ENCODE results near the gene NPAS2. TPM values are rescaled to one million over a fixed set of nuclear protein-coding genes. Genes with fewer than 3 reads are reported as not detected.

The NPAS2 gene
- total RNA-seq, 1 experiment from 2014 or later: 20.4 TPM

- Histone ChIP-seq H3K79me2 (ENCODE audit: insufficient read depth, low read length) (peaks cover 2% of the 10 kb centered on the region; the same call in 1 of the 2 replicates), H3K27me3 (ENCODE audit: insufficient read depth, low read length) (no peaks in the 10 kb centered on the region), H3K4me2 (ENCODE audit: low read length) (no peak overlapping the region), H3K4me3 (replicated peaks in 1 of 2; ENCODE audit: low read depth in 1 of 2, low read length in 2 of 2) (no peak overlapping the region), H3K9me3 (ENCODE audit: control insufficient read depth in 1 of 2, insufficient read depth in 1 of 2, low read depth in 1 of 2, low read length in 2 of 2) (no peaks in the 10 kb centered on the region), H3K9me2 (ENCODE audit: insufficient read depth) (no peaks in the 10 kb centered on the region), H2AFZ (ENCODE audit: low read depth, low read length, poor library complexity, severe bottlenecking) (no peak overlapping the region), H3K4me1 (ENCODE audit: control insufficient read depth in 1 of 2, insufficient read depth in 2 of 2, low read length in 2 of 2) (peaks cover 0 to 27% of the 10 kb centered on the region in 2 experiments; a peak in 3 of 4 replicates), H3K27ac (ENCODE audit: low read depth, low read length) (no peak overlapping the region), H3K36me3 (ENCODE audit: control insufficient read depth in 1 of 2, insufficient read depth in 2 of 2, low read length in 2 of 2) (no peaks in the 10 kb centered on the region), H4K20me1 (ENCODE audit: insufficient read depth) (no peaks in the 10 kb centered on the region), H3K9ac (ENCODE audit: low read length) (no peak overlapping the region)
- CTCF ChIA-PET: no interaction called here
- RAD21 ChIA-PET (ENCODE audit: low non-redundant PET in 1 of 2, low total read pairs in 2 of 2, uncharacterized antibody in 2 of 2, unreplicated experiment in 2 of 2): no interaction called here
- BruUV-seq (replicated peaks): no TSS peak
- POLR2A ChIA-PET: no interaction called here
- TF ChIP-seq ZFX (IDR thresholded peaks at IDR 0.05) (no peak), SIN3A (IDR thresholded peaks at IDR 0.05; ENCODE audit: low read depth) (no peak), YY1 (IDR thresholded peaks at IDR 0.05; ENCODE audit: extremely low read depth, insufficient replicate concordance, low read depth, low read length) (no peak), POLR2AphosphoS5 (IDR thresholded peaks at IDR 0.05; ENCODE audit: low read depth, low read length) (no peak), CTCF (IDR thresholded peaks at IDR 0.05 in 2 of 3, conservative IDR thresholded peaks at IDR 0.05 in 1 of 3; ENCODE audit: borderline replicate concordance in 1 of 3, insufficient read depth in 1 of 3, low read depth in 2 of 3, low read length in 2 of 3) (no peak), REST (IDR thresholded peaks at IDR 0.05; ENCODE audit: low read depth) (no peak)
- ATAC-seq: no peak
- intact Hi-C loops (cut with micrococcal nuclease): no loop called here
- DNase-seq (ENCODE audit: low read depth, low spot score): no peak
These were observed 35.1 kb downstream of the NPAS2 start for GRCh38 chr2:100855084-100855483.

All from HCT116 (cell line).